Measurements from ENCODE around the gene MPHOSPH9. TPM values are rescaled to one million over a fixed set of nuclear protein-coding genes. Genes with fewer than 3 reads are reported as not detected.

MPHOSPH9 gene
- total RNA-seq, 1 experiment from 2014 or later, result 72.3 TPM

DNA sequence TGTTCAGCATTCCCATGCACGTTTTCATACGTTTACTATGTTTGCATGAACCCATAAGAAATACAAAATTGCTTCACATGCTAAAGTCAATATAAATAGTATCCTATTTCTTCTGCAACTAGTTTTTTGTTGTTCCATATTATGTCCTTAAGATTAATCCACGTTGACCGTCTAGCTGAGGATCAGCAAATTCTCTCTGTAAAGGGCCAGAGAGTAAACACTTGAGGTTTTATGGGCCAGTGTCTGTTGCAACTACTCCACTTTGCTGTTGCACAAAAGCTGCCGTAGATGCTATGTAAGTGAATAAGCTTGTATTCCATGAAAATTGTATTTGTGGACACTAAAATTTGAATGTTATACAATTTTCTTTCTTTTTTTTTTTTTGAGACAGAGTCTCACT, 61.0 kb downstream of the MPHOSPH9 start:
- BruUV-seq (replicated peaks), result no TSS peak
- intact Hi-C loops (cut with micrococcal nuclease; ENCODE audit: unreplicated experiment), result no loop called here
- in situ Hi-C loops (cut with HindIII; ENCODE audit: low pct_unique_long_range_greater_than_20kb, low sequenced_read_pairs), result no loop called here
- H3K27ac ChIP-seq (ENCODE audit: low read length), result no peak overlapping the region
- no peaks in the 10 kb centered on the region for H3K27me3 ChIP-seq (ENCODE audit: control insufficient read depth, insufficient read depth, low read length)
- ChIA-PET CTCF (no interaction called here), POLR2A (interaction anchor here (0.6 kb wide), 1 partner anchor 12 kb away, joined by 3 read pairs; no protein-coding TSS in a partner anchor)
- H3K9me3 ChIP-seq (ENCODE audit: control insufficient read depth, insufficient read depth, low read depth, low read length), result no peaks in the 10 kb centered on the region
- DNase-seq (ENCODE audit: low read depth, low spot score) (no peak), ATAC-seq (no peak)
- H3K4me3 ChIP-seq (ENCODE audit: low read depth in 2 of 2, low read length in 2 of 2), result no peak overlapping the region
- H3K36me3 ChIP-seq (ENCODE audit: control insufficient read depth, insufficient read depth, low read length), result peaks cover 12% of the 10 kb centered on the region
- no peaks in the 10 kb centered on the region for H3K4me1 ChIP-seq (ENCODE audit: control insufficient read depth, insufficient read depth, low read length)
- TF ChIP-seq TCF7L2 (IDR thresholded peaks at IDR 0.05; ENCODE audit: low read depth, low read length) (no peak), SIN3A (IDR thresholded peaks at IDR 0.05; ENCODE audit: borderline replicate concordance, insufficient read depth, low read depth, low read length) (no peak), POLR2AphosphoS5 (IDR thresholded peaks at IDR 0.05; ENCODE audit: low read depth, low read length) (no peak)
- TF ChIP-seq, protein P1, sequence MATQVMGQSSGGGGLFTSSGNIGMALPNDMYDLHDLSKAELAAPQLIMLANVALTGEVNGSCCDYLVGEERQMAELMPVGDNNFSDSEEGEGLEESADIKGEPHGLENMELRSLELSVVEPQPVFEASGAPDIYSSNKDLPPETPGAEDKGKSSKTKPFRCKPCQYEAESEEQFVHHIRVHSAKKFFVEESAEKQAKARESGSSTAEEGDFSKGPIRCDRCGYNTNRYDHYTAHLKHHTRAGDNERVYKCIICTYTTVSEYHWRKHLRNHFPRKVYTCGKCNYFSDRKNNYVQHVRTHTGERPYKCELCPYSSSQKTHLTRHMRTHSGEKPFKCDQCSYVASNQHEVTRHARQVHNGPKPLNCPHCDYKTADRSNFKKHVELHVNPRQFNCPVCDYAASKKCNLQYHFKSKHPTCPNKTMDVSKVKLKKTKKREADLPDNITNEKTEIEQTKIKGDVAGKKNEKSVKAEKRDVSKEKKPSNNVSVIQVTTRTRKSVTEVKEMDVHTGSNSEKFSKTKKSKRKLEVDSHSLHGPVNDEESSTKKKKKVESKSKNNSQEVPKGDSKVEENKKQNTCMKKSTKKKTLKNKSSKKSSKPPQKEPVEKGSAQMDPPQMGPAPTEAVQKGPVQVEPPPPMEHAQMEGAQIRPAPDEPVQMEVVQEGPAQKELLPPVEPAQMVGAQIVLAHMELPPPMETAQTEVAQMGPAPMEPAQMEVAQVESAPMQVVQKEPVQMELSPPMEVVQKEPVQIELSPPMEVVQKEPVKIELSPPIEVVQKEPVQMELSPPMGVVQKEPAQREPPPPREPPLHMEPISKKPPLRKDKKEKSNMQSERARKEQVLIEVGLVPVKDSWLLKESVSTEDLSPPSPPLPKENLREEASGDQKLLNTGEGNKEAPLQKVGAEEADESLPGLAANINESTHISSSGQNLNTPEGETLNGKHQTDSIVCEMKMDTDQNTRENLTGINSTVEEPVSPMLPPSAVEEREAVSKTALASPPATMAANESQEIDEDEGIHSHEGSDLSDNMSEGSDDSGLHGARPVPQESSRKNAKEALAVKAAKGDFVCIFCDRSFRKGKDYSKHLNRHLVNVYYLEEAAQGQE (IDR thresholded peaks at IDR 0.05; ENCODE audit: insufficient read depth in 1 of 2, low read depth in 2 of 2, low read length in 1 of 2), result no peak
- TF ChIP-seq, protein P2, sequence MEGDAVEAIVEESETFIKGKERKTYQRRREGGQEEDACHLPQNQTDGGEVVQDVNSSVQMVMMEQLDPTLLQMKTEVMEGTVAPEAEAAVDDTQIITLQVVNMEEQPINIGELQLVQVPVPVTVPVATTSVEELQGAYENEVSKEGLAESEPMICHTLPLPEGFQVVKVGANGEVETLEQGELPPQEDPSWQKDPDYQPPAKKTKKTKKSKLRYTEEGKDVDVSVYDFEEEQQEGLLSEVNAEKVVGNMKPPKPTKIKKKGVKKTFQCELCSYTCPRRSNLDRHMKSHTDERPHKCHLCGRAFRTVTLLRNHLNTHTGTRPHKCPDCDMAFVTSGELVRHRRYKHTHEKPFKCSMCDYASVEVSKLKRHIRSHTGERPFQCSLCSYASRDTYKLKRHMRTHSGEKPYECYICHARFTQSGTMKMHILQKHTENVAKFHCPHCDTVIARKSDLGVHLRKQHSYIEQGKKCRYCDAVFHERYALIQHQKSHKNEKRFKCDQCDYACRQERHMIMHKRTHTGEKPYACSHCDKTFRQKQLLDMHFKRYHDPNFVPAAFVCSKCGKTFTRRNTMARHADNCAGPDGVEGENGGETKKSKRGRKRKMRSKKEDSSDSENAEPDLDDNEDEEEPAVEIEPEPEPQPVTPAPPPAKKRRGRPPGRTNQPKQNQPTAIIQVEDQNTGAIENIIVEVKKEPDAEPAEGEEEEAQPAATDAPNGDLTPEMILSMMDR (IDR thresholded peaks at IDR 0.05), result no peak

DNA sequence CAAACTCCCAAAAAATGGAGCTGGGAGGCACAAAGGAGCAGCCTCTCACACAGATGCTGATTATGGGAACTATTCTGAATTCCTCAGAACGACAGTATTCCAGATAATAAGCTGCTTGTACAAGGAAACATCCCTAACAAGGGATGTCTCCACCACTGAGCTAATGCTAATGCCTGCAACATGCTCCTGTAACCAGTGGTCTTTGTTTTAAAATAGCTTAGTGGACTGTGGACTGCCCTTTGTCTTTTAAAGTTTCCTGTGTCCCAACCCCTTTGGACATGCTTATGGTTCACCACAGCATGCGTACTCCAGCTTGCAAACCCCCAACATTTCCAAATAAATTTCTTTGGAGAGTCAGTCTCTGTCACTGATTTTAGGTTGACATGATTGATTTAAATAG, 65.6 kb downstream of the MPHOSPH9 start:
- H3K27ac ChIP-seq (ENCODE audit: low read length), result no peak overlapping the region
- DNase-seq (ENCODE audit: low read depth, low spot score) (no peak), ATAC-seq (peak; percentile 30; the same call in 1 of the 2 replicates)
- H3K4me3 ChIP-seq (ENCODE audit: low read depth in 2 of 2, low read length in 2 of 2), result no peak overlapping the region
- TF ChIP-seq, protein P1 (IDR thresholded peaks at IDR 0.05; ENCODE audit: insufficient read depth in 1 of 2, low read depth in 2 of 2, low read length in 1 of 2), result no peak
- no peak for TF ChIP-seq TCF7L2 (IDR thresholded peaks at IDR 0.05; ENCODE audit: low read depth, low read length)
- no peak for TF ChIP-seq SIN3A (IDR thresholded peaks at IDR 0.05; ENCODE audit: borderline replicate concordance, insufficient read depth, low read depth, low read length)
- TF ChIP-seq POLR2AphosphoS5 (IDR thresholded peaks at IDR 0.05; ENCODE audit: low read depth, low read length), result no peak
- TF ChIP-seq, protein P2 (IDR thresholded peaks at IDR 0.05), result no peak
- intact Hi-C loops (cut with micrococcal nuclease; ENCODE audit: unreplicated experiment) (no loop called here), in situ Hi-C loops (cut with HindIII; ENCODE audit: low pct_unique_long_range_greater_than_20kb, low sequenced_read_pairs) (no loop called here)
- H3K27me3 ChIP-seq (ENCODE audit: control insufficient read depth, insufficient read depth, low read length), result no peaks in the 10 kb centered on the region
- ChIA-PET CTCF (no interaction called here), POLR2A (interaction anchor here (0.6 kb wide), 1 partner anchor 808 kb away, joined by 6 read pairs; no protein-coding TSS in a partner anchor)
- H3K36me3 ChIP-seq (ENCODE audit: control insufficient read depth, insufficient read depth, low read length), result peaks cover 23% of the 10 kb centered on the region
- BruUV-seq (replicated peaks), result no TSS peak
- no peaks in the 10 kb centered on the region for H3K4me1 ChIP-seq (ENCODE audit: control insufficient read depth, insufficient read depth, low read length)
- H3K9me3 ChIP-seq (ENCODE audit: control insufficient read depth, insufficient read depth, low read depth, low read length), result no peaks in the 10 kb centered on the region
